GM19328 (cell line): Measurements from ENCODE around the gene STX18.

Source experiments
- ATAC-seq: cut with Tn5 transposase; IDR thresholded peaks from one replicate; pipeline ENCODE4 v1.9.1; 2021; ENCODE audit warnings: mild to moderate bottlenecking, moderate library complexity; ENCODE audit not compliant: unreplicated experiment

Gene STX18

DNA sequence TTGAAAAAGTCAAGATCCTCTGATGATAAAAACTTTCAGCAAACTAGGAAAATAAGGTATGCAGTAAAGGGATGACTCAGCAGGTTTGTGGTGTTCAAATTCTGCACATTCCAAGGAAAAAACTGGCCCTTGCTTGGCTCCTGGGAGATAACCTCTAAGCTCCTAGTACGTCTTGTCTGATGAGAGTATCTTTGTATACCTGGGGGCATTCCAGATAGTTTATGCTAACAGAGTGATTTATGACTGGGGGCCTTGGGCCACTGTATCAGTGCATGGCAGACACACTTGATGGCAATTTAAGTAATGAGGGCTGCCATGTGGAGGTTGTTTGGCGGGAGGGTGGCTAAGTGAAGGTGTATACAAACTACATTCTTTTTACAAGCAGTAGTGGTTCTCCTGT is 98.0 kb downstream of the STX18 start:
- no peak for ATAC-seq

DNA sequence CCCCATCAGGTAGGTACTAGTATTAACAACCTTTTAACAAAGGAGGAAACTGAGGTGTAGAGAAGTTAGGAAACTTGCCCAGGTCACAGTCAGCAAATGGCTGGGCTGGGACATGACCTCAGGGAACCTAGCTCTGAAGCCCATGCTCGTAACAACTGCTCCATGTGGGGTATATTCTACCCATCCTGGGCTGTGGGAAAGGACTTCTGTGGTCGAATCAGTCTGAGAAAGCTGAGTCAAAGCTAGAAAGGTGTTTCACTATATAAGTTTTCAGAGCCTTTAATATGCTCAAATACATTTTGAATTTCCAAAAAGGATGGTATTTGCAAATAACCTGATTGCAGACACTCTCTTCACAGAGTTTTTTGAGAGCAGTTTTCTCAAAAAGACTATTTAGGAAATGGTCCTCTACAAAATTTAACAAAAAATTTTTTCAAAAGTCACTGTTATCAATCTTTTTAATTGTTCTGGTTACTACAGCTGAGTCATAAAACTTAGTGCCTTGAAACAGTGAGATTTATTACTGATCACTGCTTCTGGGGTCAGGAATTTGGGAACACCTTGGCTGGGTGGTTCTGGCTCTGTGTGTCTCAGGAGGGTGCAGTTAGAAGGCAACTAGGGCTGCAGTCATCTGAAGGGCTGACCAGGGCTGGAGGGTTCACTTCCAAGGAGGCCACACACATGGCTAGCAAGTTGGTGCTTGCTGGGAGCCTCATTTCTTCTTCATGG is 101.4 kb downstream of the STX18 start:
- ATAC-seq = no peak

GRCh38 chr4:4439782-4440181 is 102.1 kb downstream of the STX18 start:
- ATAC-seq = no peak

GRCh38 chr4:4438891-4439290 is 103.0 kb downstream of the STX18 start:
- no peak for ATAC-seq

- ATAC-seq = no peak
Observed at GRCh38 chr4:4437798-4438470, 103.9 kb downstream of the STX18 start.

DNA sequence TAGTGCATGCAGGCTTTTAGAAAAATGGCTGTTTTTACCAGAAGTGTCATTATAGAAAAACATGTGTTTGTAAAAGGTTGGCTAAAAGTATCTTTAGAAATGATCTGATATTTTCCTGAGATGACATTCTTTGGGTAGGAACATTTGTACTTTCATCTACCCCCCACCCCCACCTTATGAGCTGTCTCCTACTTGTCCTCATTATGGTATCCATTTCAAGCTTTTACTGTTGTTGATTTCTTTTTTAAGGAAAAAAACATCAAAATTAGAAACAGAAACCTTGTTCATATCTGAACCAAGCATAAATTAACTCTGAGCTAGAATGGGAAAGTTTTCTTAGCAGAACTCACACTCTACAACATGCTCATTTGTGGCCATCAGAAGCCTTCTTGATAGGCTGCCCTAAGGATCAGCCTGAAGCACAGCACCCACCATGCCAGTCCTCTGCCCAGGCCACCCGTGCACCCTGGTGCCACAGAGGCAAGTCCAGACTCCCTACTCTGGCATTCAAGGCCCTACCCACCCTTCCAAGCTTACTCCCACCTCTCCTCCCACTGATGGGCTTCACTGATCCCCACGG is 105.5 kb downstream of the STX18 start:
- ATAC-seq = no peak

- no peak for ATAC-seq
Observed at GRCh38 chr4:4433941-4434340, 107.9 kb downstream of the STX18 start.

DNA sequence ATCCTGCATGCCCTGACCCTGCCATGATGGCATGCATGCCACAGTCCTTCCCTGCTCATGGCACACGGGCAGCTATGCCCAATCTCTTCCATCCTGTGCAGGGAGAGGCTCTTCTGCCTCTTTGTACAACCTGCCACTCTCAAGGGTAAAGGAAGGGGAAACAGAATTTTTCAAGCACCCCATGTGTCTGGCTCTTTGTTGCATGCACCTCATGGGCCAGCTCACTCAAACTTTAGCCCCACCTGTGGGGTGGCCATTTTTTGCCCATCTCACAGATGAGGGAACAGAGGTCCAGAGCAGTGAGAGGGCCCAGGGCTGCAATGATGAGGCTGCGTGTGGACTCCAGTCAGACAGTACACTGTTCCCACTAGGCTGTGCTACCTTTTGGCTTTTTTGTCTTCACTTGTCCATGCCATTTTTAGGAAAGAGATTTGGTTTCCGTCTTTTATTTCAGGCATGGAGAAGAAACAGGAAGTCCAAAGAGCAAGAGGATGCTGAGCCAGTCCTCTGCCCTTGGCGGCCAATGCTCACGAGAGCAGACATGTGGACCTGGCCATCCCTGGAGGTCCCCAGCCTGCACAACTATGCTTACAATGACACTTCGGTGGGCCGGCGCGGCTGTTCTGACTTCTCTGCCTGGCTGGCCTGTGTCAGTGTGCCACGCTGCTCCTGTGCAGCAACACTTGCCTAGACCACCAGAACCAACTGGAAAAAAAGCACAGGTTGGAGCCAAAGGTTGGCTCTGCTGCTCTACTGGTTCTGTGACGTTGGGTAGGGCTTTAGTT is 109.3 kb downstream of the STX18 start:
- ATAC-seq = no peak

DNA sequence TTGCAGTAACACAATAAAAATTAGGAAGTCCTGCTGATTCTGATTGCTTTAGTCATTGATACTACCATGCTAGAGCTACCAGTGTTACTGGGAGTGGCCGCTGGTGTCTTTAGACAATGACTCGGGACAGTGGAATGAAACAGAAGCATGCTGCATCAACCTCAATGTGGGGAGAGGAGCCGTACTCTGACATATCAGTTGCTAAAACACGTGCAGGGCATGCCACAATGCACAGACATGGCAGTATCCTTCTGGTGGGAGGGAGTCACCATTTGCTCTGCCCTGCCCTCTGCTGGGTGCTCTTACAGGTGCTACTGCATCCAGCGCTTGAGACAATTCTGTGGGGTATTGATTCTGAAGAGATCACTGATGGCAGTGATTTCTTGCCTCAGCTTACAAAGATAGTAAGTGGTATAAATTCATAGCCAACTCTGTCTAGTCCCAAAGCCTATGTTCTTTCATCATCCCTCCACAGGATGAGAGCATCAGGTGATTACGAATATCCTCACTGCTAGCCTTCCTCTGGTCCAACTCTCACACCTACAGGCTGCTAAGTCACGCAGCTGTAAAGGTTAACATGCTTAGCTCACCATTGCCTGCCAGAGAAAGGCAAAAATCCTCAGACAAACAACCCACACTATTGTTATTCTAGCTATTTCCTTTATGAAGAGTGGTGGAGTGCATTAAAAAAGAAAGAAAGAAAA is 111.2 kb downstream of the STX18 start:
- ATAC-seq = peak; percentile 73

DNA sequence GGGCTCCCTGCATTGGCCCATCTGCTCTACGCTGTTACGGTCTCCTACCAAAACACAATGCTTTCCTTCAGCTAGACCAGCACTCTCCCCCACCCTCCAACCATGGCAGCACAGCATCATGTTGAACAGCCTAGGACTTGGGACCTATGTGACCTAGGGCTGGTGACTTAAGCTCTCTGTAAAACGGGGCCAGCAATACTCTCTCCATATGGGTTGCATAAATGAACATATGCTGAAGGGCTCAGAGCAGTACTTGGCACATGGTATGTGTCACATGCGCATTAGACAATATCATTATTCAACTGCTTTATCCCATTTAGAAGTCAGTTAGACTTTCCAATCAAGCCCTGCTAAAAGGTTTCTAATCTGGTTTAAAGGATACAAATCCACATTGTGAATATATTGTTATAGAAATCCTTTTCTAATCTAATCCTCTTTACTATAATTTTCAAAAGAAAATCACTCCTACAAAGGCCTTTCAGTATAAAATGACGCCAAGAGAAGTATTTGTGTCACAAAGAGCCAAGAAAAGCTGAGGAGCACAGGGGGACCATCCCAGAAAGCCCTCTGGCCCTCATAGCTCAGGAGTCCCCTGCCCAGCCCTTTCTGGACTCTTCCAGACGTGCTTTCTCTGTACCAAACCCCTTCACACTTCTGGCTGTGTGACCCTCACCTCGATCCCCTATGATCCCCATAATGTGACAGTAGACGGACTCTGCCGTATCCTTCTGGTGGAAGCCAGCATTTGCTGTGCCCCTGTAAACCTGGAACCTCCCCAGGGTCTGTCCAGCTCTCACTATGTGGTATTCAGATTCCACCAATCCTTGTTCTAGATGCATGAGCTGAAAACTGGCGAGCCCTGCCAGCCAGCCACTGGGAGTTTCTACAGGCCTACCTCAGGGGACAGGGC is 112.6 kb downstream of the STX18 start:
- ATAC-seq = no peak

GRCh38 chr4:4427886-4428285 is 114.0 kb downstream of the STX18 start:
- no peak for ATAC-seq

GRCh38 chr4:4427121-4427870 is 114.6 kb downstream of the STX18 start:
- no peak for ATAC-seq

DNA sequence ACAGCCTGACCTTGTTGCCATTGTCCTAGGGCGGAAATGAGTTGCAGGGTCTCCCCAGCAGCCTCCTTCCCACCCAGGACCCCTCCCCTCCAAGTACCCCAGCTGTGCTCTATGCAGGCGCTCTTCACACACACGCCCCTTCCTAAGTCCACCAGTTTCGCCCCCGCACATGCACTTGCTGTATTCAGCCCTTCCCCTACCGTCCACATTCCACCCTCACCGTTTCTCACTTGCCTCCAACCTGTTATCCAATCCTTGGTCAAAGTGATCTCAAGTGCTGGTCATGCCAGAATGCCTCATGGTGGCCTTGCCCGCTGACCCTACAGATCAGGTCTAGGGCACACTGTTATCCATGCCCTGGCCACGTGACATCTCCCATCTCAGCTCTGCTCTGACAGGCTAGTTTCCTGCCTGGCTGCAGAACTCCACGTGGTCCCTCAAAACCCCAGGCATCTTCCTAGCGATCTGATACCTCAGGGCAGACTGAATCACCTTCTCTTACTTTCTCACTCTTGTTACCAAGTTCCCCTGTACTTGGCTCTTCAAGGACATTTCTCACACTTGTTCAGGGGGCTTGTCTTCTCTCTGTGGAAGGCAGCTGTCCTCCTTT is 115.2 kb downstream of the STX18 start:
- ATAC-seq = no peak

GRCh38 chr4:4425696-4426095 is 116.2 kb downstream of the STX18 start:
- ATAC-seq = no peak

DNA sequence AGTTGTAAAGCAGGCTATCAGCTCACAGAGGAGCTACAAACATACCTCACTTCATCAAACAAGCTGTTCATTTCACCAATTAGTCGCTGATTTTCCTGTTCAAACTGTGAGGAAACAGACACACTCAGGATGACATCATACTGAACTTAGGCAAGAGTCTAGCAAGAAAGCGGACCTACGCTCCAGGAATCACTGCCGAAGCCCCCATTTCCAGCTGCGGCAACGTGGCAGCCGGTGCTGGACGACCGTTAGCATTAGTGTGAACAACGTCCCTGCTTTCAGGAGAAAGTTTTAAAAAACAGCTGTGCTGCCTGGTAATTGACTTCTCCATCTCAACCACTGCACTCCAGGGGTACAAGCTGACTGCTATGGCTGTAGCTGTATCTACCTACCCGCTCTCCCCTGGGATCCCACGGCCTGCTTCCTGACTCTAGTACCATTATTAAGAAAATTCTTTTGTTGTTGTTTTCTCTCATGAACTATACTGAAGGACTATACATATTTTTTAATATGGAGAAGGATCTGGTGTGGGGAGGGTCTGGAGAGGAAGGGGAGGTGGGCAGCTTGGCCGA is 116.6 kb downstream of the STX18 start:
- ATAC-seq = no peak

DNA sequence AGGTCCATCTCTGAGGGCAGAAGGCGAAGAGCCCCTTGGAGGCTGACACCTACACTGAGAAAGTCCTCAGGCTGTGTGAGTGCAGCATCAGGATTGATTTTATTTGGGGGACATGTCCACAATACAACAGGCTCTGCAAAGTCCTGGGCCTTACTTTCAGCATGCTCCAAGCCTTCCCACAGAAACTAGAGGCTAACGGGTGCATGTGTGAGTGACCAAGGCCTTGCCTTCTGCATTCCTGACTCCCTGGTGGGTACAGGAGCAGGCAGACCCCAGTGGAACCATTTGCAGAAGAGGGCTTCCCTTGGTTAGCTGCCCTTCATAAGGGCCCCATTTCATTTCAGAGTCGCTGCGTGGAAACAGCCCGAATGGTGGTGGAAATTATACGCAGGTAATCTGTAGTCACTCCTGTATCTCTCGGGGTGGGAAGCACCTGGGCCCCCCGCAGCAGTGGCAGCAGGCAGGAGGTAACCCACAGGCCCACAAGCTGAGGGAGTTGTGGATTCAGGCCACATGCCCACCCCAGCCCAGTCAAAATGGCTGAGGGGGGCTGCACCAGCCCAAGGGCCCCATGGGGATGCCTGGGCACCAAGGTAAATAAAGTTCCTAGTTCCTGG is 117.2 kb downstream of the STX18 start:
- ATAC-seq = no peak

GRCh38 chr4:4423706-4424498 is 117.9 kb downstream of the STX18 start:
- ATAC-seq = no peak
